Activated CD8-positive, alpha-beta memory T cell treated with anti-CD3 and anti-CD28 coated beads, Interleukin-2, amount 10 ng/mL, durations not matched to agents 7 days and 5 days (primary cell): ENCODE measurements around the gene SNX18. TPM values are rescaled to one million over a fixed set of nuclear protein-coding genes. Genes with fewer than 3 reads are reported as not detected.

Experiments used
- ATAC-seq: fragments of 150-1000 bp; cut with Tn5 transposase; one replicate; pipeline ENCODE4 v1.10.0; 2021; ENCODE audit warnings: moderate library complexity
- CTCF ChIA-PET: fragments of 350-600 bp; sonication (Branson Sonifier 250); formaldehyde crosslinking; loops from one replicate; lab custom pipeline; 2021; ENCODE audit warnings: antibody characterized with exemption; lab: Charles Lee
- DNase-seq: peaks from one replicate; pipeline ENCODE4 v3.0.0-alpha.2; 2020
- H3K27ac Mint-ChIP-seq: one replicate; pipeline ENCODE4 v1.8.0; 2021; ENCODE audit warnings: mild to moderate bottlenecking, mixed read lengths
- H3K27me3 Mint-ChIP-seq: one replicate; pipeline ENCODE4 v1.8.0; 2021; ENCODE audit warnings: mixed read lengths
- H3K36me3 Mint-ChIP-seq: one replicate; pipeline ENCODE4 v1.8.0; 2021; ENCODE audit warnings: mild to moderate bottlenecking, mixed read lengths
- H3K4me1 Mint-ChIP-seq: one replicate; pipeline ENCODE4 v1.8.0; 2021; ENCODE audit warnings: mixed read lengths
- H3K4me3 Mint-ChIP-seq: one replicate; pipeline ENCODE4 v1.8.0; 2021; ENCODE audit warnings: mild to moderate bottlenecking, moderate library complexity, mixed read lengths
- H3K9me3 Mint-ChIP-seq: one replicate; pipeline ENCODE4 v1.8.0; 2022; ENCODE audit warnings: low read depth, mixed read lengths
- total RNA-seq, 2 experiments: library from RNA; stranded (reverse); gene quantifications; one replicate each; pipeline ENCODE4 v1.2.3, GENCODE V29; 2021

SNX18 gene
- total RNA-seq, 2 experiments from 2014 or later: 35.2 to 45.3 TPM

GRCh38 chr5:54579591-54580295, 62.2 kb downstream of the SNX18 start:
- CTCF ChIA-PET: interaction anchor here (0.6 to 1.6 kb wide), 3 partner anchors 10 to 1021 kb away, joined by 3 to 4 read pairs (median 3); no protein-coding TSS in a partner anchor
- H3K4me1 Mint-ChIP-seq: peaks cover 3% of the 10 kb centered on the region
- no peaks in the 10 kb centered on the region for H3K36me3 Mint-ChIP-seq
- peaks cover 2% of the 10 kb centered on the region for H3K27me3 Mint-ChIP-seq
- no peak overlapping the region for H3K27ac Mint-ChIP-seq
- DNase-seq (no peak), ATAC-seq (no peak)
- no peak overlapping the region for H3K4me3 Mint-ChIP-seq
- no peaks in the 10 kb centered on the region for H3K9me3 Mint-ChIP-seq

DNA sequence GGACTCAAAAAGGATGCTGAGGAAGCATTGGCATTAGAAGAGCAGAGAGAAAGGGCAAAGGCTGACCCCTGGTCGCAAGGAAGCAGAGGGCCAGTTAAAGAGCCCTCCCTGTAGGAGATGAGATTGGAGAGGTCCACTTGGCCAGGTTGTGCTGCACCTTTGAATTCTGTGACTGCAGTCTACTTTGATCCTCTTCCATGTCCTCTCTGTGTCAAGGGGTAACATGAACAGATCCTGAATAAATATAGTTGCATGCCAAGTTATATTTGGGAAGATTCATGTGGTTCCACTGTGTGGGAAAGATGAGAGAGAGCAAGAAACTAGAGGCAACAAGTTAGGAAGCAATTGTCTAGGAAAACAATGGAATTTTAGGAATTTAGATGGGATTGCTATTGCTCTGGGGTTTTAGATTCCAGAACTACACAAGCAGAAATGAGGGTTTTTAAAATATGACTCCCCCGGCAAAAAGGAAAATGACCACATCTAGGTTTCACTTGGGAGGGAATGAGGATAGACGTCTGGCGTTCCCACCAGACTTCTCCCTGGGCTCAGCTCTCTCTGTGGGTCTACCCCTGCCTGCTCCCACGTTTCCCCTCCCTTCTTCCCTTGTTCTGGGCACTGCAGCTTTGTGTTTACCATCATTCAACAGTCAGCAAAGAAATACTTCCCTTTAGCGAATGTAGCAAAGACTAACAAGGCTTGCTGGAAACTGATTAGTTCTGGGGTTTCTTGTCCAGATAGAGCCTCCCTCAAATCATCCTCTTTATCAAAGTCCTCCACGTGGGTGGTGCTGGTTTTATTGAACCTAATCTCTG, 63.6 kb downstream of the SNX18 start:
- no peak for ATAC-seq
- Mint-ChIP-seq H3K36me3 (peaks cover 2% of the 10 kb centered on the region), H3K9me3 (peaks cover under 1% of the 10 kb centered on the region)

GRCh38 chr5:54581831-54582548, 64.4 kb downstream of the SNX18 start:
- H3K36me3 Mint-ChIP-seq: peaks cover 5% of the 10 kb centered on the region
- peaks cover 2% of the 10 kb centered on the region for H3K27me3 Mint-ChIP-seq

More for the DNA sequence above, 63.6 kb downstream of the SNX18 start:
- Mint-ChIP-seq H3K4me1 (no peaks in the 10 kb centered on the region), H3K27ac (no peak overlapping the region), H3K27me3 (peaks cover 2% of the 10 kb centered on the region), H3K4me3 (no peak overlapping the region)
- CTCF ChIA-PET: no interaction called here
- no peak for DNase-seq

GRCh38 chr5:54586336-54586735, 68.8 kb downstream of the SNX18 start:
- Mint-ChIP-seq H3K27me3 (no peaks in the 10 kb centered on the region), H3K36me3 (peaks cover 5% of the 10 kb centered on the region), H3K9me3 (peaks cover 6% of the 10 kb centered on the region), H3K4me3 (no peak overlapping the region), H3K27ac (no peak overlapping the region), H3K4me1 (no peaks in the 10 kb centered on the region)
- ATAC-seq (no peak), DNase-seq (no peak)
- CTCF ChIA-PET: interaction anchor here (1.0 kb wide), 1 partner anchor 258 kb away, joined by 3 read pairs; no protein-coding TSS in a partner anchor

More at GRCh38 chr5:54581831-54582548, 64.4 kb downstream of the SNX18 start:
- DNase-seq: no peak
- no peak overlapping the region for H3K27ac Mint-ChIP-seq
- H3K4me1 Mint-ChIP-seq: no peaks in the 10 kb centered on the region
- H3K9me3 Mint-ChIP-seq: peaks cover 5% of the 10 kb centered on the region
- ATAC-seq: no peak
- H3K4me3 Mint-ChIP-seq: no peak overlapping the region
- CTCF ChIA-PET: no interaction called here

DNA sequence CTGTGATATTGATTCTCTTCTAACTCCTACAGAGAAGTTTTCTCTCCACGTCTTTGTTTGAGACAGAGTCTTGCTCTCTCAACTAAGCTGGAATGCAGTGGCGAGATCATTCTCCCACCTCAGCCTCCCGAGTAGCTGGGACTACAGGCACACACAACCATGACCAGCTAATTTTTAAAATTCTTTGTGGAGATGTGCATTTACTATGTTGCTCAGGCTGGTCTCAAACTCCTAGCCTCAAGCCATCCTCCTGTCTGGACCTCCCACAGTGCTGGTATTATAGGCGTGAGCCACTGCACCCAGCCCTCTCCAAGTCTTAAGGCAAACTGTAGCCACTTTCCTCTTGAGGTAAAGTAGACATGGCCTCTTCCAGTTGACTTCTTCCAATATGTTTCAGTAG, 72.2 kb downstream of the SNX18 start:
- peaks cover 8% of the 10 kb centered on the region for H3K9me3 Mint-ChIP-seq
- peaks cover 10% of the 10 kb centered on the region for H3K36me3 Mint-ChIP-seq
- H3K27ac Mint-ChIP-seq: no peak overlapping the region
- H3K27me3 Mint-ChIP-seq: no peaks in the 10 kb centered on the region
- no peak for ATAC-seq
- no peaks in the 10 kb centered on the region for H3K4me1 Mint-ChIP-seq
- CTCF ChIA-PET: interaction anchor here (1.5 kb wide), 1 partner anchor 10 kb away, joined by 4 read pairs; no protein-coding TSS in a partner anchor
- no peak overlapping the region for H3K4me3 Mint-ChIP-seq
- no peak for DNase-seq

- no peaks in the 10 kb centered on the region for H3K27me3 Mint-ChIP-seq
- no peaks in the 10 kb centered on the region for H3K4me1 Mint-ChIP-seq
- no peak overlapping the region for H3K4me3 Mint-ChIP-seq
- CTCF ChIA-PET: no interaction called here
- ATAC-seq (no peak), DNase-seq (no peak)
- no peak overlapping the region for H3K27ac Mint-ChIP-seq
- peaks cover 8% of the 10 kb centered on the region for H3K36me3 Mint-ChIP-seq
- peaks cover 8% of the 10 kb centered on the region for H3K9me3 Mint-ChIP-seq
Measured at GRCh38 chr5:54590824-54591223, 73.3 kb downstream of the SNX18 start.

DNA sequence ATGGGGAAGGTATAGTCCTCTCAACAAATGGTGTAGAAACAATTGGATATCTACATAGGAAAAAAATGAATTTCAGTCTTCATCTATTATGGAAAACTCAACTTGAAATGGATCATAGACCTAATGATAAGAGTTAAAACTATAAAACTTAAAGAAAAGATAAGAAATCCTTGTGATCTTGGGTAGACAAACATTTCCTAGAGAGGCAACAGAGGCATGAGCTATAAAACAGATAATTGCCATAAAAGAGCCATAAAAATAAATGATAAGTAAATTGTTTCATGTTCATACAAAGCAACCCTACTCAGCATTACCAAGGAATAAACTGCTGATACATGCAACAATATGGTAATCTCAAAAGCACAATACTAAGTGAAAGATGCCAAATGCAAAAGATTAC, 76.2 kb downstream of the SNX18 start:
- ATAC-seq: no peak
- no peak overlapping the region for H3K4me3 Mint-ChIP-seq
- no peaks in the 10 kb centered on the region for H3K4me1 Mint-ChIP-seq

GRCh38 chr5:54594181-54594580, 76.6 kb downstream of the SNX18 start:
- no peak for DNase-seq
- peaks cover 23% of the 10 kb centered on the region for H3K36me3 Mint-ChIP-seq
- peaks cover 4% of the 10 kb centered on the region for H3K27me3 Mint-ChIP-seq
- ATAC-seq: no peak
- no peak overlapping the region for H3K4me3 Mint-ChIP-seq
- CTCF ChIA-PET: no interaction called here
- no peaks in the 10 kb centered on the region for H3K4me1 Mint-ChIP-seq
- no peak overlapping the region for H3K27ac Mint-ChIP-seq
- H3K9me3 Mint-ChIP-seq: peaks cover 16% of the 10 kb centered on the region

More for the DNA sequence above, 76.2 kb downstream of the SNX18 start:
- Mint-ChIP-seq H3K36me3 (peaks cover 23% of the 10 kb centered on the region), H3K27me3 (peaks cover 4% of the 10 kb centered on the region), H3K9me3 (peaks cover 16% of the 10 kb centered on the region), H3K27ac (no peak overlapping the region)
- no peak for DNase-seq
- CTCF ChIA-PET: no interaction called here

- DNase-seq (no peak), ATAC-seq (no peak)
- Mint-ChIP-seq H3K4me1 (no peaks in the 10 kb centered on the region), H3K9me3 (peaks cover 17% of the 10 kb centered on the region), H3K4me3 (no peak overlapping the region), H3K27ac (no peak overlapping the region), H3K27me3 (peaks cover 4% of the 10 kb centered on the region), H3K36me3 (peaks cover 29% of the 10 kb centered on the region)
- CTCF ChIA-PET: no interaction called here
Measured at GRCh38 chr5:54595721-54596120, 78.2 kb downstream of the SNX18 start.

Other genes starting within 250 kb of the SNX18 start
- 10 to 100 TPM; 10.6 to 12.6 TPM for gene ARL15, start 207.2 kb upstream of the SNX18 start, total RNA-seq
- gene HSPB3, start 62.1 kb upstream of the SNX18 start, total RNA-seq: not detected